HG02588 (cell line): Measurements from ENCODE around the gene CLTCL1.
"Not testable (repeated sequence)": the region's sequence is repeated elsewhere in the genome, so short reads cannot be mapped to it uniquely, and the experiment has no call there.

ENCODE experiments used
- ATAC-seq: cut with Tn5 transposase; IDR thresholded peaks from one replicate; pipeline ENCODE4 v1.9.1; 2021; ENCODE audit warnings: mild to moderate bottlenecking, moderate library complexity; ENCODE audit not compliant: unreplicated experiment

The CLTCL1 gene

DNA sequence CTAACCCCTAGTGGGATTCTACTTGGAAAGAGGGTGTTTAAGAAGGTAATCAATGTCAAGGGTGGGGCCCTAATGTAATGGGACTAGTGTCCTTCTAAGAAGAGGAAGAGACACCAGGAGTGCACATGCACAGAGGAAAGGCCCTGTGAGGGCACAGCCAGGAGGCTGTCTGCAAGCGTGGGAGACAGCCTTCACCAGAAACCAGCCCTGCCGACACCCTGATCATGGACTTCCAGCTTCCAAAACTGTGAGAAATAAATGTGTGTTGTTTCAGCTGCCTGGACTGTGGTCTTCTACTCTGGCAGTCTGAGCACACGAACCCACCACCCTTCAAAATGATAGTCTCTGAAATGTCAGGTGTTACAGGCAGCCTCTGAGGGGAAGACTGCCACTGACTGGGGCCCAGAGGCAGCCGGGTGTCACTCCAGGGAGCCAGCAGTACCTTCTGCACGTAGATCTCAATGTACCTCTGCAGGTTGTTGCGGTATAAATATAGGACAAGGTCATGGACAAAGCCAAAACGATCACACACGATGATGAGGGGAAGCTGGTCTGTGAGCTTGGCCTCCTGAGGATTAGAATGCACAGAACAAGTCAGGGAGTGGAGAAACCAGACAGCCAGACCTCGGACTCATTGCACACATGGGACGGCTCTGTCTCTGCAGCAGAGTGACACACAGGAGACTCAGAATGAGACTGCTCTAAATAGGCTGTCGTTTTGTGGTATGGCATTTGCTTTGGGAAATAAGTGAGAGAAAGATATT lies 69.1 kb downstream of the CLTCL1 start:
- no peak for ATAC-seq

DNA sequence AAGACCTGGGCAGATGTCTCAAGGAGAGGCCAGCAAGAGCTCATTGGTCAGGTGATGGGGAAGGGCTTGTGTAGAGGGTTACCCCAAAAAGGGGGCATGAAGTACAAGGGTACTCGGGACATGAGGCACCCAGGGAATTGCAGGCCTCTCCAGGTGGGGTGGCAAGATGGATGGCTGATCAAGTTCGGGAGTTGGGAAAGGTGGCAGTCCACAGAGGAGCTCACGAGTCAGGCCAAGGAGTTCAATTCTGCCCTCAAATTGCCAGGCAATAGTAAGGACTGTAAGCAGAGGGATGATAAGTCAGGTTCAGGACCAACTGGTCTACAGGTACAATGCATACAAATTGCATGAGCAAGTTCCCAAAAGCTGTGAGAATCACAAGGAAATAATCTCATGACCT lies 70.7 kb downstream of the CLTCL1 start:
- no peak for ATAC-seq

DNA sequence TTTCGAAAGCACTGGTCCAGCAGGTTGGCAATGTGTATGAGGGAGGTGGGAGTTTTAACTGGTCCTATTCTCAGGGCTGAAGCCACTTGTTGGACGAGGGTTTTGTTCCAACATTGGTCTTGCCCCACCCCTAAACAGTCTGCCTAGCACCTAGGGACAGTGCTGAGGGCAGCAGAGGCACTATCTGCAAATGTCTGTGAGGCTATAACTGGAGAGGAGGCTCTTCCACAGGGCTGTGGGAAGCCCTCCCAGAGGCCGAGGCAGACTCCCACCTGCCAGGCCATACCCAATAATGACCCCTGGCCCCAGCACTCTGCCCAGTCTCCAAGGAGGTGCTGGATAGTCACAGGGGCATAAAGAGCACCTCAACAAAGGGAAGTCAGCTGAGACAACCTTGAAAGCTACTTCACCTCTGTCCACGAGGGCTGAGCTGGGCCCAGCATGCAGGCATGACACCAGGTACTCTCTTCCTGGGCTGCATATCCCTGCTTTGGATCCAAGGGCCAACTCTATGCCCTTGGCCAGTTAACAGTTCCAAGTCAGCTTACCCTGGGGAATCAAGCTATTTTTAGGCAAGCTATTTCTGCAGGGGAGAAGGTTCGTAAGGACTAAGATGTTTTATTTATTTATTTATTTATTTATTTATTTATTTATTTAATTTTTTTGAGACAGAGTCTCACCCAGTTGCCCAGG lies 72.8 kb downstream of the CLTCL1 start:
- ATAC-seq, result no peak

GRCh38 chr22:19216579-19216978 lies 74.9 kb downstream of the CLTCL1 start:
- ATAC-seq, result no peak

- no peak for ATAC-seq
Measured at GRCh38 chr22:19215360-19215759, 76.2 kb downstream of the CLTCL1 start.

DNA sequence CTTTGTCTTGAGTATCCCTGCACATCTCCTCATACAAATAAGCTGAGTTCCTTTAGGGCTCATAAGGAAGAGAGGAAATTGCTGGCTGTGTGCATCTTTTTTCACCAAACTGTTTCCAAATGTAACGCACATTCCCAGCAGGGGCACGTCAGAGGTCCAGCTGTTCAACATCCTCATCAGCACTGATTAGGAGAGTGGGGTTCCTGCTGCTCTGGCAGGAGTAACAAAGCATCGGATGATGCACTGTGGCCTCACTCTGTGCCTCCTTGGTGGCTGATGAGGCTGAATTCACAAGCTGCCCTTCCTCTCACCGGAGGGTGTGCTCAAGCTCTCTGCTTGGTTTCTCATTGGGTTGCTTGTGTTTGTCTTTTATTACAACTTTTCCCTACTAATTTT lies 77.4 kb downstream of the CLTCL1 start:
- no peak for ATAC-seq

GRCh38 chr22:19213442-19214077 lies 78.0 kb downstream of the CLTCL1 start:
- no peak for ATAC-seq

DNA sequence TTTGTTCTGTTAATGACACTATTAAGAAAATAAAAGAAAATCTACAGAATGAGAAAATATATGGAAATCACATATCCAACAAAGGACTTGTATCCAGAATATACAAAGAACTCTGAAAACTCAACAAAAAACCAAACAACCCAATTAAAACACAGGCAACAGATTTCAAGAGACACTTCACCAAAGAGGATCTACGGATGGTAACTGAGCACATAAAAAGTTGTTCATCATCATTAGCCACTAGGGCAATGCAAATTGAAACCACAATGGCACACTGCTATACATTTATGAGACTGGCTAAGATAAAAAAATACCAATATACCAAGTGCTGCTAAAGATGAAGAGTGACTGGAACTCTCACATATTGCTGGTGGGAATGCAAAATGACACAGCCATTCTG lies 78.5 kb downstream of the CLTCL1 start:
- no peak for ATAC-seq

DNA sequence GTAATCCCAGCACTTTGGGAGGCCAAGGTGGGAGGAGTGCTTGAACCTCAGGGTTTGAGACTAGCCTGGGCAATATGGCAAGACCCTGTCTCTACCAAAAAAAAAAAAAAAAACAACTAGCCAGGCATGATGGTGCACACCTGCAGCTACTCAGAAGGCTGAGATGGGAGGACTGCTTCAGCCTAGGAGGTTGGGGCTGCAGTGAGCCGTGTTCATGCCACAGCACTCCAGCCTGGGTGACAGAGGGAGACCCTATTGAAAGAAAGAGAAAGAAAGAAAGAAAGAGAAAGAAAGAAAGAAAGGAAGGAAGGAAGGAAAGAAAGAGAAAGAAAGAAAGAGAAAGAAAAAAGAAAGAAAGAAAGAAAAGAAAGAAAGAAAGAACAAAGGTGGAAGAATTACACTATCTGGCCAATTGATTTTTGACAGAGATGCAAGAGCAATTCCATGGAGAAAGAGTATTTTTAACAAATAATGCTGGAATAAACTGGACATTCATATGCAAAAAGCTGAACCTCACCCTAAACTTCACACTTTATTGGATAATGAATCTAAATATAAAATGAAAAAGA lies 79.1 kb downstream of the CLTCL1 start:
- ATAC-seq, result no peak

DNA sequence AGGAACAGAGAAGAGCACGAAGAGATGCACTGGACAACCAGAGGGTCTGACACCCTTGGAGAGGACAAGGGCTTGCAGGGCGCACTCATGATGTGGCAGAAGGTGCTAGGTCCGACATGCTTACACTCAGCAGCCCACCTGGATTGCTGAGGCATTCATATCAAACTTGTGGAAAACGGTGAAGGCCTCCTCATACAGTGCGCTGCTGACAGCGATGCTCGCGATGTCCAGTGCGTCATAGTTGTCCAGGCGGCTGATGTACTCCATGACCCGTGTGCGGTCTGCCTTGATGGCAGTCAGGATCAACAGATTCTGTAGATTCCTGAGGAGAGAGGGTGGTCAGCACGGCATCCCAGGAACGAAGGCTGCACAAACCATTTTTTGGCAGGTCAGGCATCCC lies 81.3 kb downstream of the CLTCL1 start:
- ATAC-seq, result no peak

GRCh38 chr22:19208287-19208847 lies 83.2 kb downstream of the CLTCL1 start:
- no peak for ATAC-seq

DNA sequence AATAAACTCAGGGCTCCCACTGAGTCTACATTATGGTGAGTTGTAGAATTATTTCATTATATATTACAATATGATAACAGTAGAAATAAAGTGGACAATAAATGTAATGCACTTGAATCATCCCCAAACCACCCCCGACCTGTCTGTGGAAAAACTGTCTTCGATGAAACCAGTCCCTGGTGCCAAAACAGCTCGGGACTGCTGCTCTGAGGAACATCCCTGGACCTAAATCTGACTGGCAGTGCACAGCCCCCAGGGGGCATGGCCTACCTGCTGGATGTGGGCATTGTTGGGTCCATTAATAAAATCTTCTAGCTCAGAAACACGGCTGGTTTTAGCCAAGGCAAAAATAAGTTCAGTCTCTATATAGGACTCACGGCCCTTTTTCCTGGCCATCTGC lies 83.6 kb downstream of the CLTCL1 start:
- ATAC-seq, result no peak

- ATAC-seq, result no peak
Measured at GRCh38 chr22:19207401-19207808, 84.1 kb downstream of the CLTCL1 start.

GRCh38 chr22:19206287-19206686 lies 85.2 kb downstream of the CLTCL1 start:
- ATAC-seq, result no peak

GRCh38 chr22:19204640-19205039 lies 86.9 kb downstream of the CLTCL1 start:
- no peak for ATAC-seq

DNA sequence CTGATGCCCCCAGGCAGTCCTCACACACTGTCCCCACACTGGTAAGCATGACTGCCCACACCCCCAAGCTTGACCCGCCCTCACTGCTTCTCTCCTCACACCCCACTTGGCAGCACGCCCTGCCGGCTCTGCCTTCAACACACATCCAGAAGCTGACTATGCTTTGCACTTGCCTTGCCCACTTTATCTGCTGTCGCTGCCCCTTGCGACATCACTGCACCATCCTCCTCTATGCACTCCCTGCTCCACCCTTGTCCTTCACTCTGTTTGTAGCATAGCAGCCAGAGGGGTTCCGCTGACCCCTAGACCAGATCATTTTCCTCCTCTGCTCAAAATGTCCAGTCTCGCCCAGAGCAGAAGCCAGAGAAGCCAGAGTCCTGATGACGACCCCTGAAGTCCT lies 87.7 kb downstream of the CLTCL1 start:
- no peak for ATAC-seq

DNA sequence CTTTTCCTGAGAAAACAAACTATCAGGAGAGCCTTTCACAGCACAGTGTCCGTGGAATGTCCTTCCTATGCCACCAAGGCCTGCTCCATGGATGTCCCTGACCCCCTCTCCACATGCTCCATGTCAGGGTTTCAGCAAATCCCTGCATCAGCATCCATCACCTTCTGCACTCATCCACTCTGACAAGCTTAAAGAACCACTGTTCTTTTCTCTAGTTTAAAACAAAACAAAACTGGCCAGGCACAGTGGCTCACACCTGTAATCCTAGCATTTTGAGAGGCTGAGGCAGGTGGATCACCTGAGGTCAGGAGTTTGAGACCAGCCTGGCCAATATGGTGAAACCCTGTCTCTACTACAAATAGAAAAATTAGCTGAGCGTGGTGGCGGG lies 88.7 kb downstream of the CLTCL1 start:
- ATAC-seq, result not testable (repeated sequence)

DNA sequence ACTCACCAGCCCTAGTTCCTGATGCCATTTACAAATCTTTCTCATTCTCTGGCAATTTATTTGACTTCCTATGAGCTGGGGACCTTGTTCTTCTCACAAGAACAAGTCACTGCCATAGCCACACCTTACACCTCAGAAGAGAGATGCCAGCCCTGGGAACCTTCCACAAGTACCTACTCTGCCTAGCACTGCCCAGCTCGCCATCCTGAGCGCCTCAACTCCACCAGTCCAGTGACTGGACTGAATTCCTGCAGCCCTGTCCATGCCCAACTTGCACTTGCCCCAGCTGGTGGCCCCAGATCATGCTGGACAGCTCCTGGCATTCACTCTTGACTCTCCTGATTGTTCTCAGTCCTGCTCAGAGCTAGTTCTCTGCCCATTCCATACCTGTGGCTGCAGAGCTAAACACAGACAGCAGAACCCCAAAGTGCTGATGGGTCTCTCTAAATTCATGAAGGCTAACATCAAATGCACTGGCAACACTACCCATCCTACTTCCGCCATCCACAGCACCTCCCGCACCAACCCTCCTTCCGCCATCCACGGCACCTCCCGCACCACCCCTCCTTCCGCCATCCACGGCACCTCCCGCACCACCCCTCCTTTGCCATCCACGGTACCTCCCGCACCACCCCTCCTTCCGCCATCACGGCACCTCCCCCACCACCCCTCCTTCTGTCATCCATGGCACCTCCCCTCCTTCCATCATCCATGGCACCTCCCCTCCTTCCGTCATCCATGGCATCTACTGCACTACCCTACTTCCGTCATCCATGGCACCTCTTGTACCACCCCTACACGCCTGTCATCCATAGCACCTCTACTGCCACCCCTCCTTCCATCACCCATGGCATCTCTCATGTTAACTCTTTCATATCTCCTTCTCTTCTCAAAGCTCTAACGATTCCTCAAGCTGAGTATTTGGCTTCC lies 89.4 kb downstream of the CLTCL1 start:
- ATAC-seq, result no peak

DNA sequence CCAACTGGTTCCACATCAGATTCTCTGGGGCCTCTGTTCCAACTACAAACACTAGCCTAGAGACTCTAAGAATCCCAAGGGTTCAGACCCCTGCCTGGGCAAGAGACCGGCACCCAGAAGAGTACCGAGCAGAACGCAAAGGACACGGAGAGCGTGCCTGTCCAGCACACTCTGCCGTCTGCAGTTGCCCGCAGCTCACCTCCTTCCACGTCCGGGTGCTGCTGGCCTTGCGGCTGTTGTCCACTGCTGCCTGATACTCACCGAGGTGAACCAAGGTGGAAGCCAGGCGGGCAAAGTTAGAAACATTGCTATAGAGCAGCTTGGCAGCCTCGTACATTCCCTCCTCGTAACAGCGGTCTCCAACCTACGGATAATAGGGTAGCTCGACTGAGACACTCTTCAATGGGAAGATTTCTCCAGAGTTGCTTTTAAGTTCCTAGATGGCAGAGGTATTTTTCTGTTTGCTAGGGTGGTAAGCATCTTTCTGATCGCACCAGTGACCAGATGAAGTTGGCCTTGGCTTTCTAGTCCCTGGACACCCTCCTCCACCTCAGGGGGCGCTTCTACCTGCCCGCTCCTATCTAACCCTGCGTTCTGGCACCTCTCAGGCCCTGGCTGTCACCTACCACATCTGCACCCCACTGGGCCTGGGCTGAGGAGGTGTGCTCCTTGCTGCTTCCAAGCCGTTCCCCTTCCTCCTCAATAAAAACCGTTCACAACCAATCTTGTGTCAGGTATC lies 90.2 kb downstream of the CLTCL1 start:
- no peak for ATAC-seq

DNA sequence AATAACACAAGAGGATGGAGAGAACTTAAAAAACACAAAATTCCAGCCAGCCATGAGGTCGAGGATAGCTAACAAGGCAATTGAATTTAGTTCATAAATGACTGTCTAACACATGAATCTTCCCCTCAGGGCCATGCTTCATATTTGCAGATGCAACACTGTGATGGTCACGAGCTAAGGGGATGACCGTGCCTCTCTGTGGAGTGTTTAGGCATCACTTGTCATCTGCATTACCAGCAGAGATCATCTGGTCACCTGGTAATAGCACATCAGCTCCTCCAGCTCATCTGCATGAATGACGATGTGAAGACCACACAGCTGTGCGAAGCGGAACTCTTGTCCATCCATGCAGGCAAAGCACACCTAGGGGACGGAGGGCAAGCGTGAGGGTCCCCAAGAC lies 92.0 kb downstream of the CLTCL1 start:
- ATAC-seq, result no peak
